CD4-positive, CD25-positive, alpha-beta regulatory T cell (primary cell): ENCODE results near the gene MRPS27. TPM values are rescaled to one million over a fixed set of nuclear protein-coding genes. Genes with fewer than 3 reads are reported as not detected.

ENCODE experiments used
- ATAC-seq, 2 donors: fragments of 150-1000 bp; cut with Tn5 transposase; one replicate each; pipeline ENCODE4 v1.10.0; 2021; ENCODE audit warnings: low read depth in 2 of 2, moderate number of reproducible peaks in 2 of 2, moderate library complexity in 1 of 2
- DNase-seq, 3 donors: peaks; one replicate each; pipeline versions ENCODE4 v3.0.0 to v3.0.0-alpha.2; 2012 to 2022; ENCODE audit warnings: mixed read lengths in 1 of 3
- H3K27ac ChIP-seq: one replicate; pipeline ENCODE4 v1.7.0; 2013; ENCODE audit warnings: mild to moderate bottlenecking, low read length; ENCODE audit not compliant: insufficient read depth, poor library complexity, severe bottlenecking
- H3K27me3 ChIP-seq: one replicate; pipeline ENCODE4 v1.7.0; 2013; ENCODE audit warnings: low read length; ENCODE audit not compliant: control insufficient read depth, insufficient read depth
- H3K36me3 ChIP-seq: one replicate; pipeline ENCODE4 v1.7.0; 2013; ENCODE audit warnings: mild to moderate bottlenecking, low read length, moderate library complexity; ENCODE audit not compliant: control insufficient read depth, insufficient read depth
- H3K4me1 ChIP-seq: 2 replicates; pipeline ENCODE4 v1.7.0; 2013; ENCODE audit warnings: mild to moderate bottlenecking, low read length; ENCODE audit not compliant: insufficient read depth, control insufficient read depth, poor library complexity, severe bottlenecking
- H3K4me3 ChIP-seq: one replicate; pipeline ENCODE4 v1.7.0; 2013; ENCODE audit warnings: low read depth, mild to moderate bottlenecking, low read length, moderate library complexity
- H3K9me3 ChIP-seq, 2 experiments: 1 replicate in 1 of 2; 2 replicates in 1 of 2; pipeline ENCODE4 v1.7.0; 2013; ENCODE audit warnings: low read length in 2 of 2, mild to moderate bottlenecking in 1 of 2, moderate library complexity in 1 of 2; ENCODE audit not compliant: control insufficient read depth in 2 of 2
- H3K27ac Mint-ChIP-seq, 3 donors: one replicate each; pipeline ENCODE4 v1.8.0; 2020 to 2022; ENCODE audit warnings: mild to moderate bottlenecking in 3 of 3, mixed read lengths in 3 of 3, moderate library complexity in 2 of 3
- H3K27me3 Mint-ChIP-seq: one replicate; pipeline ENCODE4 v1.8.0; 2022; ENCODE audit warnings: mild to moderate bottlenecking, mixed read lengths
- H3K36me3 Mint-ChIP-seq: one replicate; pipeline ENCODE4 v1.8.0; 2020; ENCODE audit warnings: mixed read lengths
- H3K4me1 Mint-ChIP-seq, 4 donors: one replicate each; pipeline ENCODE4 v1.8.0; 2020 to 2022; ENCODE audit warnings: mixed read lengths in 4 of 4, mild to moderate bottlenecking in 1 of 4
- H3K4me3 Mint-ChIP-seq, 4 donors: one replicate each; pipeline ENCODE4 v1.8.0; 2020 to 2022; ENCODE audit warnings: mild to moderate bottlenecking in 4 of 4, mixed read lengths in 4 of 4, moderate library complexity in 3 of 4
- H3K9me3 Mint-ChIP-seq, 7 donors: one replicate each; pipeline ENCODE4 v1.8.0; 2020 to 2022; ENCODE audit warnings: mixed read lengths in 7 of 7, mild to moderate bottlenecking in 3 of 7, moderate library complexity in 2 of 7
- polyA plus RNA-seq, 4 donors: library from polyadenylated mRNA; unstranded; fragments of 300-500 nt; fragmentation: Illumina TruSeq; gene quantifications; one replicate each; pipeline ENCODE4 v1.2.3, GENCODE V29; 2021
- total RNA-seq: library from RNA; stranded (reverse); gene quantifications from one replicate; pipeline ENCODE4 v1.2.3, GENCODE V29; 2022

MRPS27 gene
- total and polyA plus RNA-seq, 5 donors from 2014 or later = 36.2 to 53.1 (median 42.5) TPM

DNA sequence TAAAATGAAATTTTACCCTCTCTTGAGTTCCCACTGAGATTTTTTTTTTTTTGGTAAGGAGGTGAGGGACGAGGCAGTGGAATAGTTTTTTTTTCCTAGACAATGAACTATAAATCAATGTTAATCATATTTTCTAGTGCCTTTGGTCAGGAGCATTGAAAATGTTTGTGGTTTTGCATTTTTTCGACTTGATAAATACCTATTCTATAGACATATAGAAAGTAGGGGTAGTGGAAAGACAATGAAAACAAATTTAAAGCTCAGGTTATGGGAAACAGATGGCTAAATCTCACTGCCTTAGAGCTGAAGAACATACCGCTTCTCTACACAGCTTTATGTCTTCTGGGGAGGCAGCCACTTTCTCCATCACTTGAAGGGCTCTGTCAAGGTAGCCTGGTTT lies 94.3 kb downstream of the MRPS27 start:
- no peaks in the 10 kb centered on the region for H3K9me3 Mint-ChIP-seq

DNA sequence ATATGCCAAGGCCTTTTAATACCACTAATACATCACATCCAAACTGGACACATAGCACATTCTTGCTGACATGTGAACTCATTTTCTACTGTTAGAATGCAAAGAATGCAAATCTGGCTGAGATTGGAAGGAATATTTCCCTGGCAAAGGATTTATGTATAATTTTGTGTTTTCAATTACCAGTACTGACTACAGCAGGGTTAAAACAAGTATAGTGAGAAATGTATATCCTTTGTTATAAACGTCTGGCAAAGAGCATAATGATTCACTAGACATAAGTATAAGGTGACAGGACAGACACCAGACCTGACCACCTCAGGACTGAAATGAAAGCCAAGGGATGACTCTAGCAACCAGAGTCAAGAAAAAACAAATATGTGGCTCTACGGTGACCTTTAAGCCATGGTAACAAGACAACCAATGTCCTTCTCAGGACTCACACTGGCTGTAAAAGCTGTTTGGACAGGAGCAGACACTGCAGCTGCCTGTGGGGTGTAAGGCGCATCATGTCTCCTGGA lies 95.0 kb downstream of the MRPS27 start:
- Histone ChIP-seq H3K4me1 (no peaks in the 10 kb centered on the region), H3K27ac (no peak overlapping the region), H3K36me3 (peaks cover 77% of the 10 kb centered on the region), H3K9me3 (no peaks in the 10 kb centered on the region), H3K27me3 (no peaks in the 10 kb centered on the region), H3K4me3 (no peak overlapping the region)
- DNase-seq (no peak), ATAC-seq (no peak)
- H3K36me3 Mint-ChIP-seq = peaks cover 68% of the 10 kb centered on the region
- H3K9me3 Mint-ChIP-seq = no peaks in the 10 kb centered on the region
- H3K27me3 Mint-ChIP-seq = no peaks in the 10 kb centered on the region
- H3K27ac Mint-ChIP-seq = peak overlapping the region in 1 of 3 donors; percentile 1
- no peak overlapping the region for H3K4me3 Mint-ChIP-seq
- peaks cover 0 to under 1% (median 0%) of the 10 kb centered on the region in 4 donors for H3K4me1 Mint-ChIP-seq

More for the DNA sequence above, 94.3 kb downstream of the MRPS27 start:
- ATAC-seq (no peak), DNase-seq (no peak)
- Histone ChIP-seq H3K9me3 (no peaks in the 10 kb centered on the region), H3K27ac (no peak overlapping the region), H3K4me3 (no peak overlapping the region), H3K27me3 (no peaks in the 10 kb centered on the region), H3K4me1 (no peaks in the 10 kb centered on the region), H3K36me3 (peaks cover 72% of the 10 kb centered on the region)
- Mint-ChIP-seq H3K27me3 (no peaks in the 10 kb centered on the region), H3K27ac (no peak overlapping the region), H3K4me1 (peaks cover 0 to 8% (median 3%) of the 10 kb centered on the region in 4 donors), H3K36me3 (peaks cover 68% of the 10 kb centered on the region), H3K4me3 (no peak overlapping the region)

DNA sequence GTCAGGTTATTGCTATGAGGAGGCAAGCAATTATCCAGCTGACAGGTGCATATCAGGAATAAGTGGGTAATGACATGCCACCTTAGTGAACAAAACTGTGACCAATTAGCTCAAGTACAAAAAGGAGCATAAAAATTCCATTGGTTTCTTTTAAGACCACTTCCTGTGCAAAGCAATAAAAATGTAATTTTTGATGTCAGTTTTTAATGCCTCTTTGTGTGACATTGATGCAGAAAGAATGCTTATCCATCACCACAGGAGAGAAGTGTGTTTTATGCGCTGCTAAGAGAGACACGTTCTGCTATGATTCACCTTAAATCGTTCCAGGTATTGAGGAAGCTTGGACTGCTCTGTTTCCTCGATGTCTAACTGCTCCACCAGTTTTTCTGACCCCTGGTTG lies 96.7 kb downstream of the MRPS27 start:
- Histone ChIP-seq H3K4me1 (no peaks in the 10 kb centered on the region), H3K9me3 (no peaks in the 10 kb centered on the region), H3K27me3 (no peaks in the 10 kb centered on the region), H3K27ac (no peak overlapping the region), H3K36me3 (peaks cover 91% of the 10 kb centered on the region), H3K4me3 (no peak overlapping the region)
- Mint-ChIP-seq H3K27me3 (no peaks in the 10 kb centered on the region), H3K36me3 (peaks cover 73% of the 10 kb centered on the region), H3K4me1 (no peaks in the 10 kb centered on the region), H3K9me3 (no peaks in the 10 kb centered on the region), H3K4me3 (no peak overlapping the region), H3K27ac (no peak overlapping the region)
- ATAC-seq = no peak
- DNase-seq = no peak

DNA sequence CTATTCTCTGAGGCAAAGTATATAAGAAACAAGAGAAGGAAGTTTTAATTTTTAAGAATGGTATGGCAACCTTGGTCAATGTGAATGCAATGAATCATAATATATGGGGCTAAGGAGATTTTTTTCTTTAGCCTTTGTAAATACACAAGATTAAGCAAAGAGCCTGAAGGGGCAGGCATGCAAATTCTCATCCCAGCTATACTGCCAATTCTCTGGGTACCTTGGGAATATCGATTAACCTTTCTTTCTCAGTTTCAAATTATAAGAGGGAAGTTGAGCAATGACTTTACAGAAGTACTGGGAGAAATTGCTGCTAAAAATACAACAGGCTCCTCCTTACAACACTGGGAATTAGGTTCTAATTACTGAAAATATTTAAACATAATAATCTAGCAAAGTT lies 97.5 kb downstream of the MRPS27 start:
- peaks cover 95% of the 10 kb centered on the region for H3K36me3 ChIP-seq
- H3K27ac Mint-ChIP-seq = no peak overlapping the region
- no peaks in the 10 kb centered on the region for H3K27me3 ChIP-seq
- no peaks in the 10 kb centered on the region for H3K27me3 Mint-ChIP-seq
- DNase-seq (no peak), ATAC-seq (no peak)
- H3K4me3 ChIP-seq = no peak overlapping the region
- H3K4me1 ChIP-seq = no peaks in the 10 kb centered on the region
- H3K4me3 Mint-ChIP-seq = no peak overlapping the region
- no peaks in the 10 kb centered on the region for H3K9me3 ChIP-seq
- H3K4me1 Mint-ChIP-seq = no peaks in the 10 kb centered on the region
- peaks cover 0 to 1% (median 0%) of the 10 kb centered on the region in 7 donors for H3K9me3 Mint-ChIP-seq
- no peak overlapping the region for H3K27ac ChIP-seq
- H3K36me3 Mint-ChIP-seq = peaks cover 74% of the 10 kb centered on the region

DNA sequence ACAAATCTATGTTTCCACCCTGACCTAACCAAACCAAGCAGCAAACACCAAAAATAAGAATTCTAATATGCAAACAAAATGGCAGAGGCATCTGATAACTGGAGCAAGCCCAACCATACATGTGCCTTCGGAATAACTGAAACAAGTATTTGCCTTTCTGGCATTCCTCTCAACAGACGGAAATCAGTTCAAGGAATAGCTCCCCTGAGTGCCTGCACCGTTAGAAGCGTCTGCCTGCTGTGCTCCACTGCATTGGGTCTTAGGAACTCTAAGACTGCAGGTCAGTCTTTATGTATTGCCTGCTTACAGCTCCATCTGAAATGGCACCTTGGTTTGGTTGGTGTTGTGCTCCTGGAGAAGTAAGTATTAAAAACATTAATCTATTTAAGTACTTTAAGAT lies 98.5 kb downstream of the MRPS27 start:
- H3K27ac ChIP-seq = no peak overlapping the region
- H3K9me3 Mint-ChIP-seq = peaks cover 0 to 1% (median 0%) of the 10 kb centered on the region in 7 donors
- H3K27me3 ChIP-seq = no peaks in the 10 kb centered on the region
- no peak for ATAC-seq
- no peak for DNase-seq
- H3K4me1 Mint-ChIP-seq = no peaks in the 10 kb centered on the region
- no peak overlapping the region for H3K4me3 Mint-ChIP-seq
- peaks cover 85% of the 10 kb centered on the region for H3K36me3 ChIP-seq
- H3K27me3 Mint-ChIP-seq = no peaks in the 10 kb centered on the region
- peaks cover 72% of the 10 kb centered on the region for H3K36me3 Mint-ChIP-seq
- H3K9me3 ChIP-seq = no peaks in the 10 kb centered on the region
- no peaks in the 10 kb centered on the region for H3K4me1 ChIP-seq
- no peak overlapping the region for H3K4me3 ChIP-seq
- H3K27ac Mint-ChIP-seq = no peak overlapping the region

DNA sequence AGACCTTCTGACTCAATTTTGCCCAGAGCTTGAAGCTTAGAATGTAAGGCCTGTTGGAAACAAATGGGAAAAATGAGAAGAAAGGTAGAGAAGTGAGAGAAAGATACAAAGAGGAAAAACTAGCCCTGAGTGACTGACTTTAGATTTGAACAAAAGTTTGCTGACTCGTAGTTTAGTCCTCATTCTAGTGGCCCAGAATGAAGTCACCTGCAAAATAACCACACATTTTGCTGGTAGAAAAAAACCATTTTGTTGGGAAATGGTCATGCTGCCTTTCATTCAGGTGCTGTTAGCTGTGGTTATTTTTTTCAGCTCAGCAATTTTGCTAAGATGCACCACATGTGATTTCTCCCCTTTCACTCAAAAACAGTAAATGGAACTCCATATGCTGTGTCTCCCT lies 98.9 kb downstream of the MRPS27 start:
- Mint-ChIP-seq H3K27ac (peak overlapping the region in 1 of 3 donors; percentile 5), H3K4me3 (no peak overlapping the region), H3K9me3 (peaks cover 0 to 1% (median 0%) of the 10 kb centered on the region in 7 donors), H3K27me3 (no peaks in the 10 kb centered on the region), H3K36me3 (peaks cover 68% of the 10 kb centered on the region), H3K4me1 (no peaks in the 10 kb centered on the region)
- Histone ChIP-seq H3K9me3 (no peaks in the 10 kb centered on the region), H3K36me3 (peaks cover 80% of the 10 kb centered on the region), H3K27ac (no peak overlapping the region), H3K27me3 (no peaks in the 10 kb centered on the region), H3K4me1 (no peaks in the 10 kb centered on the region), H3K4me3 (no peak overlapping the region)
- no peak for ATAC-seq
- no peak for DNase-seq

DNA sequence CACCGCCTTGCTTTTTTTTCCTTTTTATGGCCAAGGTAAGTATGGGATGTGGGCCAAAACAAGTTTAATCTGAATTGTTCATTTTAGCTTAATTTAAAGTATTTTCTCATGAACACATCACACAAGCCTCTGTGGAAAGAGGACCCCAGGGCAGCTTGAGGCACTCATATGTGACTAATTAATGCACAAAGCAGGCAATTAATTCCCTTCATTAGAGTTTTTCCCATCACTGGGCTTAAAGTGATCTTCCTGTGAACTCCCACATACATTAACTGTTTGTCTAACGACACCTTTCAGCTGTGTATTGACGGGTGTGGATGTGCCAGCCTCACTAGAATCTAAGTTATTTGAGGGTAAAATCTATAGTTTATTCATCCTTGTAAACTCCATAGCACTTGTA lies 103.3 kb downstream of the MRPS27 start:
- Mint-ChIP-seq H3K4me1 (peaks cover 0 to 4% (median 0%) of the 10 kb centered on the region in 4 donors), H3K36me3 (peaks cover 33% of the 10 kb centered on the region), H3K9me3 (peaks cover 0 to 1% (median 0%) of the 10 kb centered on the region in 7 donors), H3K27me3 (no peaks in the 10 kb centered on the region), H3K4me3 (no peak overlapping the region), H3K27ac (peak overlapping the region in 1 of 3 donors; percentile 4)
- DNase-seq (no peak), ATAC-seq (no peak)
- no peaks in the 10 kb centered on the region for H3K9me3 ChIP-seq
- H3K27me3 ChIP-seq = no peaks in the 10 kb centered on the region
- H3K4me1 ChIP-seq = no peaks in the 10 kb centered on the region
- no peak overlapping the region for H3K27ac ChIP-seq
- peaks cover 38% of the 10 kb centered on the region for H3K36me3 ChIP-seq
- H3K4me3 ChIP-seq = no peak overlapping the region

DNA sequence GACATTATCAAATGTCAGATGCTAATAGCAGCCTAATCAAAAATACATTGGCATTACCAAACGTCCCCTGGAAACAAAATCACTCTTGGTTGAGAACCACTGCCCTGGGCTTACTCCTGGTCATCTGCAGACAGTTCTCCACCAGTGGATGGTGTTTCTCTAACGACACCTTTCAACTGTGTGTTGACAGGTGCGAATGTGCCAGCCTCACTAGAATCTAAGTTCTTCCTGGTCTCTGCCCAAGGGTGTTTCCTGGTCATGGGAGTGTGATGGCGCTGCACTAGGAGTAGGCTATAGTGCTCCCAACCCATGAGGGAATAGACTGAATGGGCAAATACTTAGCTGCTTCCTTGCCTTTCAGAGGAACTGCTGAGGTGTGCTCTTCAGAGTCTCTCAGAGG lies 105.9 kb downstream of the MRPS27 start:
- Histone ChIP-seq H3K4me3 (no peak overlapping the region), H3K36me3 (peaks cover 14% of the 10 kb centered on the region), H3K27me3 (no peaks in the 10 kb centered on the region), H3K9me3 (no peaks in the 10 kb centered on the region), H3K4me1 (no peaks in the 10 kb centered on the region), H3K27ac (no peak overlapping the region)
- Mint-ChIP-seq H3K27ac (no peak overlapping the region), H3K27me3 (no peaks in the 10 kb centered on the region), H3K4me3 (peak overlapping the region in 1 of 4 donors; percentile 61), H3K4me1 (peaks cover 0 to 4% (median 0%) of the 10 kb centered on the region in 4 donors), H3K9me3 (peaks cover 0 to 1% (median 0%) of the 10 kb centered on the region in 7 donors), H3K36me3 (peaks cover 19% of the 10 kb centered on the region)
- DNase-seq (no peak), ATAC-seq (no peak)
